C4-2B (cell line): ENCODE data around the gene AFAP1.

Experiments used
- ZFX ChIP-seq: fragments of 450-650 bp; IDR thresholded peaks from 2 replicates; pipeline ENCODE4 v1.6.1; 2017
- TF ChIP-seq, protein P1 (sequence below): fragments of 450-650 bp; conservative IDR thresholded peaks from 2 replicates; pipeline ENCODE4 v1.5.1; 2017; ENCODE audit warnings: mild to moderate bottlenecking

DNA sequence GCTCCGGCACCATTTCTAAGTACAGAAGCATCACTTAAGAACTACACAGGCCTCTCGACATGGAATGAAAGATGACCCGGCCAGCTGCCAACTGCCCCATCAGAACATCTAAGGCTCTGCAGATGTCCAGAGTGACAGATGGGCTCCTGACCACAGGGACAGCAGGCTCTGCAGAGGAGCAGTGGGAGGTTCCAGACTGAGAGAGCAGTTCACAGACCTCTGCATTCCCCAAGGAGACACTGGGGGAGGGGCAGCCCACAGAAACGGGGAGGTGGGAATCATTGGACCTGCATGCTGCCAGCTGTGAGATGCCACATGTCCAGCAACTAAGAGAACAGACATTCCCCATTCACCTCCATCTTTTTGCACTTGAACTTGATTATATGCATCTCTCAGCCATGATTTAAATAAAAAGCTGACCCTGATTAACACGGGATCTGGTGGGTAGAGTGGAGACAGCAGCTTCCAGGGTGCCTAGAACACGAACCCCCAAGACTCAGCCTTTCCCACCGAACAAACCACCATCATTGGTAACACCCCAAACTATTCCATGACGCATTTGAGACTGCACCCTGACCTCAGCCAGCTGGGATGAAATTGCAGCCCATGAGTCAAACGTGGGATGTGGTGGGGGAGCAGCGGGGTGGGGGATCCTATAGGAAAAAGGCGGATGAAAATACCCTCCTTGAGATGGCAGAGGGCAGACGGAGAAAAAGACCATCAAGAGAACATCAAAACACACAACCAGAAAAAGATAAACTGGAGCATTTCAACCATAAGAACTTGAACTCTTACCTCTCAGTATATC, 47.2 kb downstream of the AFAP1 start:
- TF ChIP-seq, protein P1, sequence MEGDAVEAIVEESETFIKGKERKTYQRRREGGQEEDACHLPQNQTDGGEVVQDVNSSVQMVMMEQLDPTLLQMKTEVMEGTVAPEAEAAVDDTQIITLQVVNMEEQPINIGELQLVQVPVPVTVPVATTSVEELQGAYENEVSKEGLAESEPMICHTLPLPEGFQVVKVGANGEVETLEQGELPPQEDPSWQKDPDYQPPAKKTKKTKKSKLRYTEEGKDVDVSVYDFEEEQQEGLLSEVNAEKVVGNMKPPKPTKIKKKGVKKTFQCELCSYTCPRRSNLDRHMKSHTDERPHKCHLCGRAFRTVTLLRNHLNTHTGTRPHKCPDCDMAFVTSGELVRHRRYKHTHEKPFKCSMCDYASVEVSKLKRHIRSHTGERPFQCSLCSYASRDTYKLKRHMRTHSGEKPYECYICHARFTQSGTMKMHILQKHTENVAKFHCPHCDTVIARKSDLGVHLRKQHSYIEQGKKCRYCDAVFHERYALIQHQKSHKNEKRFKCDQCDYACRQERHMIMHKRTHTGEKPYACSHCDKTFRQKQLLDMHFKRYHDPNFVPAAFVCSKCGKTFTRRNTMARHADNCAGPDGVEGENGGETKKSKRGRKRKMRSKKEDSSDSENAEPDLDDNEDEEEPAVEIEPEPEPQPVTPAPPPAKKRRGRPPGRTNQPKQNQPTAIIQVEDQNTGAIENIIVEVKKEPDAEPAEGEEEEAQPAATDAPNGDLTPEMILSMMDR = no peak
- TF ChIP-seq ZFX = no peak
